Measurements from ENCODE around the gene PDE10A.

DNA sequence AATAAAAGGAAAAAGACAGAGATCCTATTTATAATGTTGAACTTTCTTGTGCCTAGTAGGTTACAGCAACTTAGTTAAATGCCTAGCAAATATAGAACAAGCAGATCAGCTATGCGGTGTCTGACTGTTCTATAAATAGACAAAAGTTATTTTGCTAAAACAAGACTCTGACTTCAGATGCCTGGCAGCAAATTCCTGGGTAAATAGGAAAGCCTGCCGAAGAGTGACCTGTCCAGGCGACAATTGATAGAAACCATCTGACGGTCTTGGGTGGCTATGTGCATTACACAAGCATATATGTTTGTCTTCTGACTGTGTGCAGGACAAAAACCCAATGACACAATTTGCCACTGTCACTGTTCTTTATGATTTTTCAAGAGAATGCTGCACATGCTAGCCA, 38.0 kb upstream of the PDE10A start:
- no peak for TF ChIP-seq CTCF (conservative IDR thresholded peaks at IDR 0.05; ENCODE audit: low read depth, low read length)
- no peak for TF ChIP-seq EZH2phosphoT487 (IDR thresholded peaks at IDR 0.05; ENCODE audit: borderline replicate concordance, low read length)
- TF ChIP-seq EZH2 (IDR thresholded peaks at IDR 0.05; ENCODE audit: low read length, unreplicated experiment): no peak

Data from PC-3 (cell line).